ENCODE measurements around the gene IFNGR2.
"Not testable (repeated sequence)": the region's sequence is repeated elsewhere in the genome, so short reads cannot be mapped to it uniquely, and the experiment has no call there.

IFNGR2 gene

DNA sequence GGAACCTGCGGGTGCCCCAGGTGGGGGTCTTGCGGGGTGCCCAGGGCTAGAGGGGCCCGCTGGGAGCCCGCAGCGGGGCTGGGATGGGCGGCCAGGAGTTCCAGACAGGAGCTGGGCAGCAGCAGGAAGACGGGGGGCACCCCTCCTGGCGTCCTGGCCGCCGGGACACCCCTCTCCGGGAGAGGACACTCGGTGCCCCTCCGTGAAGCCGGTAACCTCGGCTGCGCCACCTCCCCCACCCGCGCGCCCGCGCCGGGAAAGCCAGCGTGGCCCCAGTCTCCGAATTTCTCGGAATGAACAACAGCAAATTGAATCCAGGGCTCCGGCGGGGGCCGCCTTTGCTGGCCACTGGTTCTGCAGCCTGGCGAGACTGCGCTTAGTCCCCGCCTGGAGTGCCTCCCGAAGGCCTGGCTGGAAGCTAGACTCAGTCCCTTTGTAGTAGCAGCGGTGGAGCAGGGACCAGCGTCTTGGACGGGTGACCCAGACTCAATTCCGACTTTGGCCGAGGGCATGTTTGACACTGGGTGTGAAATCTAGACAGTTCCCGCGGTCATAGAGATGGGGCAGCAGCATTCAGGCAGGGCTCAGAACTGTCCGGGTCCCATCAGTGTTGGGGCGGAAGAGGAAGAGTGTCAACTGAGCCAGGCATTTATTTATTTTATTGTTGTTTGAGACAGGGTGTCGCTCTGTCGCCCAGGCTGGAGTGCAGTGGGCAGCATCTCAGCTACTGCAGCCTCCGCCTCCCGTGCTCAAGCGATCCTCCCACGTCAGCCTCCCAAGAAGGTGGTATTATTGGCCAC lies 773 bp downstream of the IFNGR2 start:
- DNase-seq: peak; percentile 61

- DNase-seq: no peak
These were observed 3.3 kb downstream of the IFNGR2 start for GRCh38 chr21:33406493-33406892.

DNA sequence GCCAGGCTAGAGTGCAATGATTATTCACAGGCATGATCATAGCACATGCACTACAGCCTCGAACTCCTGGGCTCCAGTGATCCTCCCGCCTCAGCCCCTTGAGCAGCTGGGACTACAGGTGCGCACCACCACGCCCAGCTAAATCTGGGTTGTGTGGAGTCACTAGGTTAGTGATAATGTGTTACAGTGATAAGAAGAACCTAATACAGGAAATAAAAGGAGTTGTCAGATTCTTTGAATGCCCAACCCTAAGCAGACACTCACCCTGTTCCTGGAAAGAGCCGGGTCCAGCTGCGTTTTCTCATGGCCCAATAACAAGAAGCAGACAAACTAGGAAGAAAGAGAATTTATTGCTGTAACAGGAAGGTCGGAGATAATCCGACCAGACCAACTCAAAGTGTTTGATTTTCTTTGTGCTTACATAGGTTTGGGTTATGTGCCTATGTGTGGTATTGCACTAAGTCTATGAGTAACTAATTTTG lies 8.8 kb downstream of the IFNGR2 start:
- DNase-seq: no peak

DNA sequence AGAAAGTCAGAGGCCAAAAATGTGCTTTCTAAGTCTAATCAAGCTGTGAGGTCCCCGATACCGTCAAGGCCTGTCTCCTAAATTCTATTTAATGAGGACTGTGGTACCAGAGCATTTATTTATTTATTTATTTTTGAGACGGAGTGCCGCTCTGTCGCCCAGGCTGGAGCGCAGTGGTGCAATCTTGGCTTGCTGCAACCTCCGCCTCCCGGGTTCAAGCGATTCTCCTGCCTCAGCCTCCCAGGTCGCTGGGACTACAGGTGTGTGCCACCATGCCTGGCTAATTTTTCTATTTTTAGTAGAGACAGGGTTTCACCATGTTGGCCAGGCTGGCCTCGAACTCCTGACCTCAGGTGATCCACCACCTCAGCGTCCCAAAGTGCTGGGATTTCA lies 9.2 kb downstream of the IFNGR2 start:
- not testable (repeated sequence) for DNase-seq

DNA sequence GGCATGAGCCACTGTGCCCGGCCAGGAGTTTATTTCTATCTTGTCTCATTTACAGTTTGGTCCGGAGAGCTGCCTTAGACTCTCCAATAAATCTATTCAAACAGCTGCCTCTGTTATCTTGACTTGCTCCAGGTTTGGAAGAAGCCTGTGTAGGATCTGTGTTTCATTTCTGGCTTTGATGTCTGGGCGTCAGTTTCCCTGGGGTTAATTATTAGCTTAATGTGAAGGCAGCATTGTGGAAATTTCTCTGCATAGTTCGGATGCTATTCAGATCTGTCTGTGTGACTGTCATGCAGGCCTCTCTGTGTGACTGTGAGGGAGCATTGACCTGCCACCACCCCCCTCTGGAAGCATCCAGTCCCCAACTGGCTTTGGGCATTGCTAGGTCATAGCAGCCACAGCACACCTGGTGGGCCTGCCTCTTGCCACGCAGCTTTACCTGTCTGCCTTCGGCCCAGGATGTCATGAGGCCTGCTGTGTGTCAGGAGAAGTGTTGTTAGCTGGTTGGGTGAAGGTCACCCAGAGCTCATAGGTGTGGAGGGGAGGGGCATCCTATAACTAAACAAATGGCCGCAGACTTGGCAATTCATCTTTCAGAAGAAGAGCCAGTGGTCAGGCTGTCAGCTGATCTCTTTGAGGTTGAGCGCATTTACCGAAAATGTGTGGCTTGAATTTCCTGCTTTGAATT lies 9.8 kb downstream of the IFNGR2 start:
- DNase-seq: no peak

DNA sequence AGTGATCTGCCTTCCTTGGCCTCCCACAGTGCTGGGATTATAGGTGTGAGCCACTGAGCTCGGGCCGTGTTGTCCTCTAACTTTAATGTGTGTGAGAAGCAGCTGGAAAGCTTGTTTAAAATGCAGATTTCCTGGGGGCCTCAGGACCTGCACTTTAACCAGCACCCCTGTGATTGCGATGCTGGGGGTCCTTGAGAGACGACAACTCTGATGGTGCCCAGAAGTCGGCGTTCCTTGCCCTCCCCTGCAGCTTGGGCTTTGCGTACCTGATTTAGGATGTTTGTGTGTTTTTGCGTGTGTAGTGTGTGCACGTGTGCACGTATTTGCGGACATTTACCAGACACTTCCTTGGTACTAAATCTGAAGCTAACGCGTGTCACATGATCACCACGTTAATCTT lies 10.9 kb downstream of the IFNGR2 start:
- DNase-seq: no peak

DNA sequence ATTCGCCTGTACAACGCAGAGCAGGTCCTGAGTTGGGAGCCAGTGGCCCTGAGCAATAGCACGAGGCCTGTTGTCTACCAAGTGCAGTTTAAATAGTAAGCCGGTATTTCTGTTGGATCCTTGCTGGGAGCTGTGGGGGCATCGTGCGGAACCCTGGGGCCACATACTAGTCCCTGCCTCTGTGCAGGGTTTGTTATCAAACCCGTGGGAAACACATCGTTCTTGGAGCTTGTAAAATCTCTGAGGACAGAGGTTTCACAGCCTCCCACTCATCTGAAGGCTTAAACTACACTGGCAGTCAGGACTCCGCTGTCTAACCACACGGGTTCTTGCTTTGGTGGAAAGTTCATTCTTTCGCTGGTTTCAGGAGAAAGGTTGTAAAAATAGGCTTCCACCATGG lies 11.7 kb downstream of the IFNGR2 start:
- no peak for DNase-seq

DNA sequence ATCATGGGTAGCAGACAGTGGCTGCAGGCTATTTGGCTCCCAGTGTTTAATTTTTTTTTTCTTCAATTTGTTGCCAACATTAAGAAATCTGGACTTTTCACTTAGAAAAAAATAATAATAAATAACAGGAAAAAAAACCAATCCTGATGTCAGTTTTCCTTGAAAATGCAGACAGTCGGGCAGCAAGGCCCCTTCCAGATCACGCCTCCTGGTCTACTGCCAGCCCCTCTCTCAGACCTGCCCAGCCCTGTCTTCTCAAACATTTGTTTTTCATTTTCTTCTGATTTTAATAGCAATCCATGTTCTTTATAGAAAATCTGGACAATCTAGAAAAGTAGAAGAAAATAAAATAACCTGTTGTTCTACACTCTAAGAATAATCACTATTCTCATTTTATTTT lies 15.5 kb downstream of the IFNGR2 start:
- DNase-seq: no peak

GRCh38 chr21:33419538-33420123 lies 16.4 kb downstream of the IFNGR2 start:
- no peak for DNase-seq

GRCh38 chr21:33421713-33422393 lies 18.6 kb downstream of the IFNGR2 start:
- no peak for DNase-seq

- no peak for DNase-seq
These were observed 21.0 kb downstream of the IFNGR2 start for GRCh38 chr21:33424214-33424613.

DNA sequence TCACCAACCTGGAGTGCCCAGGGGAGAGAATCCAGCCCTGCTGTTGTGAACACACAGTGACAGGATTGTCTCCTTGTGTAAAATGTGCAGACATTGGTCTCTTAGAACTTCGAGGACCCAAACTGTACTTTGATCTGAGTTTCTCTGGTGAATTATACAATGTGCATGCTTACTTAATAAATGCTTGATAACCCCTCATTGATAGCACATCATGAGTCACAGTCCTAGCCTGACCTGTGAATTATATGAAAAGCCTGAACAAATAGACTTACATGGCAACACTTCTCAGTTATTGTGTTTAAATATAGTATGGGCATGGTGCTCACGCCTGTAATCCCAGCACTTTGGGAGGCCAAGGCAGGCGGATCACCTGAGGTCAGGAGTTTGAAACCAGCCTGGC lies 22.6 kb downstream of the IFNGR2 start:
- DNase-seq: no peak

GRCh38 chr21:33427051-33427450 lies 23.8 kb downstream of the IFNGR2 start:
- no peak for DNase-seq

- DNase-seq: no peak
These were observed 25.5 kb downstream of the IFNGR2 start for GRCh38 chr21:33428669-33429068.

DNA sequence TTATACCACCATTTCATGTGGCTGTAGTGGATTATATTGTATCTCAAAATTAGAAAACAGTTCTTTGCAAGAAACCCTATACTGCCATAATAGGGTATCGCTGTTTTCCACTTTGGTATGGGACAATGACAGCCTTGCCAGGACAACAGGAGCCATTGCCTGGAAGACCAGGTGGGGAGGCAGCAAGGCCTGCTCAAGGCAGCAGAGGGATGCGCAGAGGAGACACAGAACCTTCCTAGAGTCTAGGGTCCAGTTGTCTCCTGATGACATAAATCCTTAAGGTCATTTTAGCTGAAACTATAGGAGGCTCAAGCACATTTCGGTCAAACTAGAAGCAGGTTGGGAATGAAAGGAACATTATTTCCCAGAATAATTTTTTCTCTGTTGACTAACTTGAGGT lies 27.6 kb downstream of the IFNGR2 start:
- DNase-seq: no peak

DNA sequence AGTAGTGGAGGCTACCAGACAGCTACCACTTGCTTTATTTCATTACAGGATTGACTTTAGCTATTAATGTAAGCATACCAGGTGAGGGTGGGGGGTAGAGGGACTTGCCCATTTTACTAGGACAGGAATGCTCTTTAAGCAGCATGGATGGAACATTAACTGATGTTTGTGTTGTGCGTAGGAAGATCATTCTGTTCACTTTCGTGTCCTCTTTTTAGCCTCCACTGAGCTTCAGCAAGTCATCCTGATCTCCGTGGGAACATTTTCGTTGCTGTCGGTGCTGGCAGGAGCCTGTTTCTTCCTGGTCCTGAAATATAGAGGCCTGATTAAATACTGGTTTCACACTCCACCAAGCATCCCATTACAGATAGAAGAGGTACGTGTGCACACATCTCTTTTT lies 29.3 kb downstream of the IFNGR2 start:
- DNase-seq: no peak

GRCh38 chr21:33433001-33433400 lies 29.8 kb downstream of the IFNGR2 start:
- DNase-seq: no peak

- DNase-seq: no peak
These were observed 30.4 kb downstream of the IFNGR2 start for GRCh38 chr21:33433425-33434114.

DNA sequence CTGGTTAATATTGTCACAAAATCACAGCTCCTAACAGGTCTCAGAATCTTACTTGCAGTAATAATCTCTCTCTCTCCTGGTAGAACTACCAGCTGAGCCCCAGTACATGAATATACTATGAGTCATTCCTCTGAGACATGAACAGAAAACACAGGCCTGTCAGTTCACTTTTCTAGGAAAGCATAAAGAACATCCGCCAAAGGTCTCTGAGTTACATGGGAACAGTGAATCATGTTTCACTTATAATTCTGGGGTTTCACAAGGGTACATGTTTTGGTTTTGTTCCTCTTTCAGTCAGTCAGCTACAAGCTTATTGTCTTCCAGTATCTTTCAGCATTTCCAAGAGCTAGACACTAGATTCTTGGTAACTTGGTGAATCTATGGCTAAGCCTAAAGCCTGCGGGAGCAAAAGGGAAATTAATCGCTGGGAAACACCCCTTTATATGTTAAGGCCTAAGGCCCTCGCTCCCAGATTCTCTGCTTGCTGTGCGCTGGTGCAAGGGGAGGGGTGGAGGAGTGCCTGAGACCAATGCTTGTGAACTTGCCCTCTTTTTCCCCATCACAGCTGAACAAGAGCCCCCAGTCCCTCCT lies 31.7 kb downstream of the IFNGR2 start:
- no peak for DNase-seq

DNA sequence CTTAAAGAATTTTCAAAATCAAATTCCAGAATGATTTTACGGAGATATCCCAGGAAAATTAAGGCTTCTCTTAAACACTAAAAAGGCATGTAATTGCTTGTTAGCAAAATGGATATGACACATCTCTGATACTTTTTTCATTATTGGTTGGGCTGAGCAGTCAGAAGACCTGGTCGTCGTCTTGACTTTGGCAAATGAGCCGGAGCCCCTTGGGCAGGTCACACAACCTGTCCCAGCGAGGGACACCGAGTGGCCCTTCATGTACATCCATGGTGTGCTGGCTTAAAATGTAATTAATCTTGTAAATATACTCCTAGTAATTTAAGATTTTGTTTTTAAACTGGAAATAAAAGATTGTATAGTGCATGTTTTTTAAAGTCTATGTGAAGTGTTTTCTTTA lies 33.9 kb downstream of the IFNGR2 start:
- DNase-seq: no peak

DNA sequence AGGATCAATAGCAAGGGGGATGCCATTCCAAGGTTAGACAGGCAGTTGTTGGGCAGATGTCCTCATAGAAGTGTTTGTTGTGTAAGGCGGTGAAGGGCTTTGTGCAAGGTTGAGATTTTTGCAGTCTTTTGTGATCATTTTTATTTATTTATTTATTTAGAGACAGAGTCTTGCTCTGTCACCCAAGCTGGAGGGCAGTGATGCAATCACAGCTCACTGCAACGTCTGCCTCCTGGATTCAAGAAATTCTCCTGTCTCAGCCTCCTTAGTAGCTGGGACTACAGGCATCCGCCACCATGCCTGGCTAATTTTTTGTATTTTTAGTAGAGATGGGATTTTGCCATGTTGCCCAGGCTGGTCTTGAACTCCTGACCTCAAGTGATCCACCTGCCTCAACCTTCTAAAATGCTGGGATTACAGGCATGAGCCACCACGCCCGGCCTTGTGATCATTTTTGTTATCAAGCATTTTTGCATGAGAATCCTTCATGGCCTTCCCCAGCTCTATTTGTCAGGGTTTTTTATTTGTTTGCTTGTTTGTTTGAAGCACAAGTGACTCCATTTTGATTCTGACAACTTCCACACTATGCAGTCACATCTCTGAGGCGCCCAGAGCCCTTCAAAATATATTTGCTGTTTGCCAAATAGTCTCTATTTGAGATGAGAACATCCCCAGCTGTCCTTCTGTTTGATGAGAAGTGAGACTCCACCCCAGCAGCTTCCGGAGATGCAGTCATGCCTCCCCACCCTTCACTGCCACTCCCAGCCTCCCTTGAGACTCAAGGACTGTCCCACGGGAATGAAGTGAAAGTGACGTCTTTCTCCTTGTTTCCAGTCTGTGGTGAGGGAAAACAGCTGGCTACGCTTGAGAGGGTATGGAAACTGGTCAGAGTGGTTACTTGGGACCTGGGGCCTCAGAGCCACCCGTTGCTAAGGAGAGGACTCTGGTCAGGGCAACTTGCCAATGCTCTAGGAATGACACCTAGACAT lies 38.6 kb downstream of the IFNGR2 start:
- DNase-seq: peak; percentile 74

Data from DMS79 treated with DMSO at 0.1 percent for 48 hours (cell line).